HepG2 (cell line): ENCODE data around the gene WDR54. TPM values are rescaled to one million over a fixed set of nuclear protein-coding genes. Genes with fewer than 3 reads are reported as not detected.

Source experiments
- ELF3 ChIP-seq: IDR thresholded peaks from 2 replicates; pipeline ENCODE4 v1.6.1; 2016; ENCODE audit warnings: missing genetic modification reagents, missing compliant biosample characterization
- IRX3 ChIP-seq: sonication (generic); formaldehyde crosslinking; IDR thresholded peaks from 2 replicates; pipeline ENCODE4 v1.8.1; 2023; ENCODE audit warnings: mild to moderate bottlenecking, low read depth, missing genetic modification reagents, borderline replicate concordance
- MXD1 ChIP-seq: sonication (generic); formaldehyde crosslinking; IDR thresholded peaks from 2 replicates; pipeline ENCODE4 v1.4.0; 2020; ENCODE audit warnings: mild to moderate bottlenecking, missing genetic modification reagents
- NR2F1 ChIP-seq, 2 experiments: fragments of 450-650 bp in 1 of 2; formaldehyde crosslinking in 1 of 2; IDR thresholded peaks; 2 replicates each; pipeline versions ENCODE4 v1.5.0 to v1.6.1; 2016 to 2020; ENCODE audit warnings: mild to moderate bottlenecking in 1 of 2, missing compliant biosample characterization in 1 of 2, missing genetic modification reagents in 1 of 2, moderate library complexity in 1 of 2
- RFXANK ChIP-seq: IDR thresholded peaks from 2 replicates; pipeline ENCODE4 v1.6.1; 2016
- TOE1 ChIP-seq: sonication (generic); formaldehyde crosslinking; IDR thresholded peaks from 2 replicates; pipeline ENCODE4 v1.4.0; 2020; ENCODE audit warnings: mild to moderate bottlenecking, missing genetic modification reagents
- ZBTB40 ChIP-seq, 2 experiments: fragments of 450-650 bp in 1 of 2; sonication (generic) in 1 of 2; formaldehyde crosslinking in 1 of 2; IDR thresholded peaks; 2 replicates each; pipeline versions ENCODE4 v1.6.1 to v1.8.0; 2016 to 2022; ENCODE audit warnings: antibody characterized with exemption in 1 of 2, mild to moderate bottlenecking in 1 of 2, missing genetic modification reagents in 1 of 2
- ZHX1 ChIP-seq: sonication (generic); formaldehyde crosslinking; IDR thresholded peaks from 2 replicates; pipeline ENCODE4 v1.8.1; 2022; ENCODE audit warnings: low read depth, mild to moderate bottlenecking, missing genetic modification reagents
- ZNF143 ChIP-seq: sonication (generic); formaldehyde crosslinking; IDR thresholded peaks from 2 replicates; pipeline ENCODE4 v1.4.0; 2020; ENCODE audit warnings: missing genetic modification reagents
- ZNF274 ChIP-seq: sonication (generic); formaldehyde crosslinking; IDR thresholded peaks from 2 replicates; pipeline ENCODE4 v1.5.1; 2020; ENCODE audit warnings: mild to moderate bottlenecking, missing genetic modification reagents
- ZNF280B ChIP-seq: sonication (generic); formaldehyde crosslinking; IDR thresholded peaks from 2 replicates; pipeline ENCODE4 v1.5.0; 2020; ENCODE audit warnings: missing genetic modification reagents, mild to moderate bottlenecking, borderline replicate concordance
- ZNF431 ChIP-seq: sonication (generic); formaldehyde crosslinking; IDR thresholded peaks from 2 replicates; pipeline ENCODE4 v1.9.0; 2022; ENCODE audit warnings: missing genetic modification reagents, low read depth, mild to moderate bottlenecking, borderline replicate concordance
- ZNF670 ChIP-seq: sonication (generic); formaldehyde crosslinking; IDR thresholded peaks from 2 replicates; pipeline ENCODE4 v1.8.0; 2022; ENCODE audit warnings: mild to moderate bottlenecking, missing genetic modification reagents, borderline replicate concordance
- ZNF737 ChIP-seq: sonication (generic); formaldehyde crosslinking; IDR thresholded peaks from 2 replicates; pipeline ENCODE4 v1.5.0; 2020; ENCODE audit warnings: missing genetic modification reagents, mild to moderate bottlenecking, borderline replicate concordance
- ZNF792 ChIP-seq: IDR thresholded peaks from 2 replicates; pipeline ENCODE4 v1.6.1; 2016
- polyA plus RNA-seq, 8 experiments: library from polyadenylated mRNA; depleted of rRNA in 3 of 8; stranded (reverse) in 7 of 8; unstranded in 1 of 8; fragments of >200 nt; fragmentation: Illumina TruSeq in 4 of 8; extraction: Trizol in 4 of 8; gene quantifications; 2 replicates each; pipeline versions ENCODE4 v1.2.1 to v1.2.3, GENCODE V29; 2011 to 2016; ENCODE audit warnings: low read depth in 4 of 8, missing spikeins in 1 of 8, mixed read lengths in 1 of 8; ENCODE audit not compliant: insufficient read depth in 1 of 8
- total RNA-seq, 5 experiments: library from RNA; depleted of rRNA; stranded (reverse); fragments of >200 nt; fragmentation: Illumina TruSeq; extraction: Trizol; gene quantifications; 2 replicates each; pipeline ENCODE4 v1.2.3, GENCODE V29; 2016; ENCODE audit warnings: low read depth in 1 of 5

Gene WDR54
- total and polyA plus RNA-seq, 2 of the 13 experiments (the other 11 are each of a cell fraction or from before 2014, with no cell fraction given): 2.0 to 17.3 TPM

- TF ChIP-seq ZHX1 (no peak), ZNF431 (CRISPR knock-in tag) (0 out of 2 replicates have a peak, but pooled peaks have one; percentile 54), ELF3 (CRISPR knock-in tag) (0 out of 2 replicates have a peak, but pooled peaks have one; percentile 1), TOE1 (CRISPR knock-in tag) (no peak), MXD1 (CRISPR knock-in tag) (peak; percentile 11; the same call in 1 of the 2 replicates), ZBTB40 (IDR thresholded peaks at IDR 0.05) (no peak), ZBTB40 (CRISPR knock-in tag; IDR thresholded peaks at IDR 0.05) (no peak), NR2F1 (CRISPR knock-in tag; IDR thresholded peaks at IDR 0.05) (0 out of 4 replicates have a peak, but pooled peaks of 1 of the 2 experiments have one; percentile 4), ZNF280B (0 out of 2 replicates have a peak, but pooled peaks have one; percentile 0), ZNF737 (no peak), ZNF143 (CRISPR knock-in tag) (no peak), IRX3 (no peak), ZNF670 (CRISPR knock-in tag) (0 out of 2 replicates have a peak, but pooled peaks have one; percentile 12), RFXANK (CRISPR knock-in tag) (no peak), ZNF792 (CRISPR knock-in tag) (0 out of 2 replicates have a peak, but pooled peaks have one; percentile 32), ZNF274 (peak; percentile 9; the same call in 1 of the 2 replicates)
Measured at GRCh38 chr2:74457129-74457548, 35.6 kb downstream of the WDR54 start (continued).
